Measurements from ENCODE around the gene MAST2.

DNA sequence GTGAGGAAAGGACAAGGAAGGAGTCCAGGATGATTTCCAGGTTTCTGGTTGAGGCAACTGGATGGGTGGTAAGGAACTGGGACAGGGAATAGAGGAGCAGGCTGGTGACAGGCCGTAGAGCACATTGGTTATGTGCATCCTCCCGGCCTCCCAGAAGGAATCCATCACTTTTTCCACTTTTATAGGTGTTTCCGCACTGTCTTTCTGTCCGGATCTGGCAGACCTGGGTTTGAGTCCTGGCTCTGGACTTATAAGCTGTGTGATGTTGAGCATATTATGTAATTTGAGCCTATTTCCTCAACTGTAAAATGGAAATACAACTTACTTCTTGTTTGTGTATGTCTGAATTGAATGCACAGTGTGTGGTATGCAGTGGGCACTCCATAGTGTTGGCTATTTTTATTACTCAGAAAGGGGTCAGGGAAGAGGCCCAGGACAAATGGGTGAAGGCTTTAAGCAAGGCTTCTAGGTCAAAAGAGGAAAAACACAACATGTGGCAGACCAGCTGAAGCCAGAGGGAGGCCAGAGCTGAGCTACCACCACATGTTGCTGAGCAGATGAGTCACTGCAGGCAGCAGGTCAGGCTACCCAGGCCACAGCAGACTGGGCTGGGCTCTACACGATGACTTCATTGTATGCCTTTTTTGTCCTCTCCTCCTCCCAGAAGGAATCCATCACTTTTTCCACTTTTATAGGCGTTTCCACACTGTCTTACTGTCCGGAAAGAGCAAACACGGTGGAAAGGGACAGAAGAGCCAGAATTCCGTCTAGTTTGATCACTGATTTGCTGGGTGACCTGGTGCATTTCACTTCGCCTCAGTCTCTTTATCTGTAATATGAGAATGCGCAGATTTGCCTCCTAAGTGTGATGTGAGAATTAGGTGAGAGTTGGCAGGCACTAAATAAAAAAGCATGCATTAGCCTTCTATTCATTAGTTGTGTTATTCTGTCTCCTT is 791 bp upstream of the MAST2 start:
- TF ChIP-seq CTCF (IDR thresholded peaks at IDR 0.05) (no peak), POLR2AphosphoS5 (IDR thresholded peaks at IDR 0.05) (peak in 2 of 3 donors; percentile 9 to 72)

Data from breast epithelium (tissue), 3 donors.